ENCODE results near the gene SLC34A2. TPM values are rescaled to one million over a fixed set of nuclear protein-coding genes. Genes with fewer than 3 reads are reported as not detected.

The SLC34A2 gene
- total RNA-seq, 3 donors from 2014 or later = 0.19 to 0.35 TPM; not detected in 1

- no peaks in the 10 kb centered on the region for H3K9me3 ChIP-seq
- H3K36me3 ChIP-seq (ENCODE audit: low read depth) = no peaks in the 10 kb centered on the region
- no peak overlapping the region for H3K4me3 ChIP-seq
- ATAC-seq = no peak
- no peaks in the 10 kb centered on the region for H3K4me1 ChIP-seq (ENCODE audit: low read depth)
- DNase-seq = no peak
- no peak for TF ChIP-seq CTCF (IDR thresholded peaks at IDR 0.05)
- intact Hi-C loops (cut with DNase I, micrococcal nuclease) = no loop called here
These were observed 55.0 kb downstream of the SLC34A2 start for GRCh38 chr4:25710637-25711036.

GRCh38 chr4:25712611-25713010 is 57.0 kb downstream of the SLC34A2 start:
- Histone ChIP-seq H3K4me3 (no peak overlapping the region), H3K4me1 (ENCODE audit: low read depth) (no peaks in the 10 kb centered on the region), H3K9me3 (no peaks in the 10 kb centered on the region), H3K36me3 (ENCODE audit: low read depth) (no peaks in the 10 kb centered on the region)
- DNase-seq (no peak), ATAC-seq (no peak)
- intact Hi-C loops (cut with DNase I, micrococcal nuclease) = no loop called here
- TF ChIP-seq CTCF (IDR thresholded peaks at IDR 0.05) = no peak

- TF ChIP-seq CTCF (IDR thresholded peaks at IDR 0.05) = no peak
- Histone ChIP-seq H3K36me3 (ENCODE audit: low read depth) (no peaks in the 10 kb centered on the region), H3K4me1 (ENCODE audit: low read depth) (no peaks in the 10 kb centered on the region), H3K4me3 (no peak overlapping the region), H3K9me3 (no peaks in the 10 kb centered on the region)
- ATAC-seq (no peak), DNase-seq (no peak)
- intact Hi-C loops (cut with DNase I, micrococcal nuclease) = no loop called here
These were observed 58.2 kb downstream of the SLC34A2 start for GRCh38 chr4:25713812-25714211.

- ATAC-seq (no peak), DNase-seq (no peak)
- Histone ChIP-seq H3K4me1 (ENCODE audit: low read depth) (no peaks in the 10 kb centered on the region), H3K36me3 (ENCODE audit: low read depth) (no peaks in the 10 kb centered on the region), H3K4me3 (no peak overlapping the region), H3K9me3 (no peaks in the 10 kb centered on the region)
- intact Hi-C loops (cut with DNase I, micrococcal nuclease) = no loop called here
- no peak for TF ChIP-seq CTCF (IDR thresholded peaks at IDR 0.05)
These were observed 67.3 kb downstream of the SLC34A2 start for GRCh38 chr4:25722964-25723363.

- no peak for DNase-seq
- no peaks in the 10 kb centered on the region for H3K9me3 ChIP-seq
- H3K36me3 ChIP-seq (ENCODE audit: low read depth) = no peaks in the 10 kb centered on the region
- H3K4me1 ChIP-seq (ENCODE audit: low read depth) = no peaks in the 10 kb centered on the region
- no peak for TF ChIP-seq CTCF (IDR thresholded peaks at IDR 0.05)
- intact Hi-C loops (cut with DNase I, micrococcal nuclease) = no loop called here
- ATAC-seq = no peak
- H3K4me3 ChIP-seq = no peak overlapping the region
These were observed 67.8 kb downstream of the SLC34A2 start for GRCh38 chr4:25723409-25723808.

GRCh38 chr4:25725870-25726269 is 70.2 kb downstream of the SLC34A2 start:
- no peak for TF ChIP-seq CTCF (IDR thresholded peaks at IDR 0.05)
- Histone ChIP-seq H3K4me3 (no peak overlapping the region), H3K36me3 (ENCODE audit: low read depth) (no peaks in the 10 kb centered on the region), H3K9me3 (no peaks in the 10 kb centered on the region), H3K4me1 (ENCODE audit: low read depth) (no peaks in the 10 kb centered on the region)
- DNase-seq = no peak
- no peak for ATAC-seq
- intact Hi-C loops (cut with DNase I, micrococcal nuclease) = no loop called here
